Fibroblast of skin of left quadriceps (primary cell): Measurements from ENCODE around the gene CFAP58.

ENCODE experiments used
- DNase-seq, 2 experiments: peaks; one replicate each; pipeline ENCODE4 v3.0.0-alpha.2; 2013; ENCODE audit warnings: low read depth in 2 of 2

CFAP58 gene

DNA sequence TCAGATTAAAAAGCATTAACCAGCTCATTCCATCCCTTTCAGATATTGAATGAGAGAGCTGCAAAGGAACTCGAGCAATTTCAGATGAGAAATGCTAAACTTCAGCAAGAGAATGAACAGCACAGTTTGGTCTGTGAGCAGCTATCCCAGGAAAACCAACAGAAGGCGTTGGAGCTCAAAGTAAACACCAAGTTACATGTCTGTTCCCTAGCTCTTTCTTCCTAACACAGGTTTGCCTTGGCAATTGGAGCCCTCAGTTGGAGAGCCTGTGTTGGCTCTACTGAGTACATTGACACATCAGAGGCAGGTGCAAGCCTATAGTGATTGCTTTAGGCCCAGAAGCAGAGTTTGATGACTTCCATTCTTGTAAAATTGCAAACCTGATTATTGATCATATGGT is 14.7 kb downstream of the CFAP58 start:
- no peak for DNase-seq

GRCh38 chr10:104371753-104372152 is 18.1 kb downstream of the CFAP58 start:
- DNase-seq: no peak

- DNase-seq: no peak
Measured at GRCh38 chr10:104374591-104374990, 21.0 kb downstream of the CFAP58 start.

DNA sequence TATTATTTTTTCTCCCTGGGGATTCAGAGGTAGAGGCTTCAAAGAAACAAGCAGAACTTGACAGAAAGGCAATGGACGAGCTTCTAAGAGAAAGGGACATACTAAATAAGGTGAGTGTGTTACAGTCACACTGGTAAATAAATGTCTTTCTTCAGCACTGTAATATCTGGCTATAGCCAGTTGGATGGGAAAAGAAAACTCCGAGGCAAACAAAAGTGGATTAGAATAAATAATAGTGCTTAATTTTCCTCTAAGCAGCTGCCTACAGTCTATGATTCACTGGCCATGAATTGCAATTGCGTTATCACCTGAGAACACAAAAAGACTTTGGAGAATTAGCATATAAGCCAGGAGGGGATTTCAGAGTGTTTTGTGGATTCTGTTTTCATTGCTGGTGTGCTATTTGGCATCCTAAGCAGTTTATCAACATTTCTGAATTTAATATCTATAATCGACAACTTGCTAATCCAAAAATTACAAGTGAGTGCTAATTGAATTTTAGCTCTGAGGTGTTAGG is 23.2 kb downstream of the CFAP58 start:
- DNase-seq: no peak

DNA sequence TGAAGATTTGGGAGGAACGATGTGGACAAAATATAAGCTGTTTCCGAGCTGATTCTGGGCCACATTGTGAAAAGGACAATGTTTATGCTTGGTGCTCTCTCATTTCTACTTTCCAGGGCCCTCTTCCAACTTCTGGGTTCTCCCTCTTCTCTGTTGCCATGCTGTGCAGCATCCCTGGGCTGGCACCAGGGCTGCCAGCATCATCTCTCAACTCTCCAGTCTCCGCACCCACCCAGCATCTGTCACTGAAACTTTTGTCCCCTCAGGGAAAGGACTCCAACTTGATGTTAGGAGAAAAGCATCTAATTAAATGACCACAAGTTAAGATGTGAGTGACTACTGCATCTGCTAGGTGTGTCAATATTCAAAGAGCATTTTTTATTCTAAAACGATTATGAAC is 26.7 kb downstream of the CFAP58 start:
- no peak for DNase-seq

GRCh38 chr10:104387130-104387888 is 33.7 kb downstream of the CFAP58 start:
- DNase-seq: no peak

GRCh38 chr10:104388830-104389229 is 35.2 kb downstream of the CFAP58 start:
- DNase-seq: no peak

- no peak for DNase-seq
Measured at GRCh38 chr10:104391150-104391968, 37.7 kb downstream of the CFAP58 start.

- no peak for DNase-seq
Measured at GRCh38 chr10:104391969-104392296, 38.3 kb downstream of the CFAP58 start.

DNA sequence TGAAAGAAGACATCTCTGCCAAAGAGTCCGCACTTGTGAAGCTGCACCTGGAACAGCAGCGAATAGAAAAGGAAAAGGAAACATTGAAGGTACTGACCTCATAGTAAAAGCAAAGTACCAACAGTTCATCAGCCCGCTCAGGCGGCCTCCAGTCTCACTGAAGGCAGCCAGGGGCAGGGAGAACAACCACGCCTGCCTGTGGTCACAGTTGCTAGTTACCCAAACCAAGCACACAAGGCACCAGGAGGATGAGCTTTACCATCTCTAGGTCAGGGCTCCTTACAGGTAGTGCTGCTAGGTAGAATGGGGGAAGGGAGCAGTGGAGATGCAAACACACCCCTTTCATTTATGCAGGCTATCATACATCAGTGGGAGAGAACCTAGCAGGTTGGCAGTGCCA is 39.8 kb downstream of the CFAP58 start:
- no peak for DNase-seq

DNA sequence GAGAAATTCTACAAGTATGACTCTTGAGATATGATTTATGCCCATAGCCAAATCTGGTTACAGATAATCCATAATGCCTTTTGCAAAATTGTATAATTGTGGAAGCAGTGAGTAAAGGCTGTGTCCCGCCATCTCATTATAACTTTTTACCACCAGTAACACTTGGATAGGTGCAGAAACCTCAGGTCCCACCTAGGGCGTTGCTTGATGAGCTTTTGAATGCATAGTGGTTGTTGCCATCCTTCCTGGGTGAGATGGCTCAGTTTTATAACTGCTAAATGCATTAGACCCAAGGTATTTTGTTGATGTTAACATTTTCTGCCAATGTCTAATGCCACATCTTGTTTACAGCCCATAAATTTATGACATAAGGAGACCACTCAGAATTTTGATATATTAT is 42.9 kb downstream of the CFAP58 start:
- no peak for DNase-seq

GRCh38 chr10:104403636-104404035 is 50.0 kb downstream of the CFAP58 start:
- no peak for DNase-seq

DNA sequence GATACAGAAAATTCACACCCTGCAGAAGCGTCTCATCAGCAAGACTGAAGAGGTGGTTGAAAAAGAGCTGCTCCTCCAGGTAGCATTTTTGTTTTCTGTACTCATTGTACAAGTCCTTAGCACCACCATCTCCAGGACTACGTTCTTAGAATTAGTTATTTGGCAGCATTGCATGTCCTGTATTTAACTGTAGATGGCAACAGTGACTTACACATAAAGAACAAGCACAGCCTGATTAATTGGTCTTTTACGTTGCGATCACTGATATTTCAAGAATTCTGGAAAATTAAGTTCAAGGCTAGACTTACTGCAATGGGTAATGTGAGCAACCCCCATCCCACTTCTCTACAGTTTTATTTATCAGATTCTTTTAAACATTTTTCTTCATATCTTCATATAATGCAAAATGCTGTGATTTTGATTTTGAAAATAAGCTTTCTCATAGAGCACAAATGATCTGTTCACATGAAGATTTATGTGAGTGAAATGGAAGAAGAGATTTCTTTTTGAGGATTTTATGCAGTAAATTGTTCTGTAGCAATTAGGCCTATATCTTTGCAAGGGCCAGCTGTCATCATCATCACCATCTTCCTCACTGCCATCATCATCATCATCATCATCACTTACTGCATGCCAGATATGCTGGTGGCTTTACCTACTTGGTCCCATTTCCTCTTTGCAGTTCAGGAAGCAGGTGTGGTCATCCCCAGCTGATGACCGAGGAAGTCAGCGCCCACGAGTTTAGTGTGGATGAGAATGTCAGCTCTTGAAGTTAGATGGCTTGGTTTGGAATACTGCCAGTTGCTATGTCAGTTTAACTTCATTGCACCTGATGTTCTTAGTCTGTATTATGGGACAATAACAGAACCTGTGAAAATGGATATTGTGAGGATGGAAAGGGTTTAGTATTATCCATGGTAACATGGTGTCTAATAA is 53.4 kb downstream of the CFAP58 start:
- DNase-seq: peak; percentile 20 to 25

GRCh38 chr10:104413528-104413927 is 59.9 kb downstream of the CFAP58 start:
- no peak for DNase-seq

- DNase-seq: no peak
Measured at GRCh38 chr10:104415526-104416165, 62.0 kb downstream of the CFAP58 start.

DNA sequence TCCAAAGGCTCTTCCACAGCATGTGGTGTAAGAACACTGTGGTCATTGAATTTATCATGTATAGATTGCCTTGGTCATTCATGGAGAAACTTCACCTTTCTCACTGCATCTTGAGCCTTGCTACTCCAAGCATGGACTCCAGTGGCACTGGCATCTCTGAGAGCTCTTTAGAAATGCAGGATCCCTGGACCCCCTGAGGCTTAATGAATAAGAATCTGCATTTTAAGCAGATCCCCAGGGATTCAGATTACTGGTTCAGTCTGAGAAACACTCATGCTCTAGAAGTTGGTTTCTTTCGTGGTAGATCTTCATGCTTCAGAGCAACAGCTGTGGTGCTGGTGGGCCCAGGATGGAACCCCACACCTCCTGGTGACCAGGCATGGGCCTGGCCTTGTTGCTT is 63.2 kb downstream of the CFAP58 start:
- DNase-seq: no peak

DNA sequence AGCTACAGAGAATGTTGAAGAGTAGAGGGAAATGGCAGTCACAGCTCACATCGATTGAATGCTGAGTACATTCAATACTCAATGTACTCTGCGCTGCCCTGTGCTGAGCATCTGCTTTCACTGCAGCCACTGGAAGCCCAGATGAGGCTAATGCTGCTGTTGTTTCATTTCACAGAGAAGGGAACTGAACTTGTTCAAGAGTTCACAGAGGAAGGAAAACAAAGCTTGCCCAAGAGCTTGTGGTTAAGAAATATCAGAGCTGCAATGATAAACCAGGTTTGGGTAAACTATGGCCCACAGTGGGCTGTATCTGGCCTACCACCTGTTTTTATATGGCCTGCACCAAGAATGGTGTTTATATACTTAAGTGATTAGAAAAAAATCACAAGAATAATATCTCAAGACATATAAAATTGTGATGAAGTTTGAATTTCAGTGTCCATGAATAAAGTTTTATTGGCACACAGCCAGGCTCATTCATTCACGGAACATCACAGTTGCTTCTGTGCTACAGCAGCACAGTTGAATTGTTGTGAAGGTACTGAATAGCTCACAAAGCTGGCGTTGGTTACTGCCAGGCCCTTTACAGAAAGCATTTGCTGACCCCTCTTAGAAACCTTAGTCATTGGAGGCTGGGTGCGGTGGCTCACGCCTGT is 64.1 kb downstream of the CFAP58 start:
- no peak for DNase-seq

DNA sequence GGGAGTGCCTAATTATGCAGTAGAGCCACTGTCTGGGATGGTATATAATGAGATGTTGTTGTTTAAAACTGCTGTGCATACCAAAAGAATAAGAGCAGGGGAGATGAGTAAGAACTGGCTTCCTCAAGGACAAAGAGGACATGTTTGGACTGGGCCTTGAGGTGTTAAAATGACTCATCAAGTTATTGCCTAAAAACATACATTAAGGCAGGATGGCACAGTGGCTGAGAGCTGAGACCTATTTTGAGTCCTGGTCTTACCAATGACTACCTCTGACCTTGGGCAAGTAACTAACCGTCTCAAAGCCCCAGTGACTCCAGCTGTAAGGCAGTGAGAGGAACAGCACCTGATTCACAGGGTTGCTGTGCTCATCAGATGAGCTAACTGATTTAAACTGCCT is 71.1 kb downstream of the CFAP58 start:
- DNase-seq: no peak

GRCh38 chr10:104427989-104428388 is 74.4 kb downstream of the CFAP58 start:
- no peak for DNase-seq

DNA sequence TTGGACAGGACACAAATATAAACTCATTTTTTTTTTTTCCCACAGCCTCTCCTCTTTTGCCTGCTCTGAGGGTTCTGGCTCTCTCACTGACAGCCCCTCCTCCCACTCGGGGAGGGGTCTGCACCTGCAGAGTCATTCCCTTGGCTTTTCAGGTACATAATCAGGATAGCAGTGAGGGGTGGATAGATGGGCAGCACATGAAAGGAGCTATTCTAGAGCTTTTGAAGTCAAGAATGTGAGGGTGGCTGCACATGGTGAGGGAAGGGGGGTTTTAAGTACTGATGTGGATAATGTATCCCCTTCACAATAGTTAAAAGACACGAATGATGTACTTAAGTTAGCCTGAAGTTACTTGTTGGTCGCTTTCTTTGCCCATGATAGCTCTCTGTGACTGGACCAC is 76.2 kb downstream of the CFAP58 start:
- DNase-seq: no peak

GRCh38 chr10:104430360-104430759 is 76.7 kb downstream of the CFAP58 start:
- no peak for DNase-seq
